ENCODE measurements around the gene PRG3. TPM values are rescaled to one million over a fixed set of nuclear protein-coding genes. Genes with fewer than 3 reads are reported as not detected.
A peak's percentile ranks its signal among the peaks of the same experiment; 100 is the strongest.

The PRG3 gene
- total and polyA plus RNA-seq, 2 of the 13 experiments (the other 11 are each of a cell fraction or from before 2014, with no cell fraction given) = not detected

- TF ChIP-seq, protein P1, sequence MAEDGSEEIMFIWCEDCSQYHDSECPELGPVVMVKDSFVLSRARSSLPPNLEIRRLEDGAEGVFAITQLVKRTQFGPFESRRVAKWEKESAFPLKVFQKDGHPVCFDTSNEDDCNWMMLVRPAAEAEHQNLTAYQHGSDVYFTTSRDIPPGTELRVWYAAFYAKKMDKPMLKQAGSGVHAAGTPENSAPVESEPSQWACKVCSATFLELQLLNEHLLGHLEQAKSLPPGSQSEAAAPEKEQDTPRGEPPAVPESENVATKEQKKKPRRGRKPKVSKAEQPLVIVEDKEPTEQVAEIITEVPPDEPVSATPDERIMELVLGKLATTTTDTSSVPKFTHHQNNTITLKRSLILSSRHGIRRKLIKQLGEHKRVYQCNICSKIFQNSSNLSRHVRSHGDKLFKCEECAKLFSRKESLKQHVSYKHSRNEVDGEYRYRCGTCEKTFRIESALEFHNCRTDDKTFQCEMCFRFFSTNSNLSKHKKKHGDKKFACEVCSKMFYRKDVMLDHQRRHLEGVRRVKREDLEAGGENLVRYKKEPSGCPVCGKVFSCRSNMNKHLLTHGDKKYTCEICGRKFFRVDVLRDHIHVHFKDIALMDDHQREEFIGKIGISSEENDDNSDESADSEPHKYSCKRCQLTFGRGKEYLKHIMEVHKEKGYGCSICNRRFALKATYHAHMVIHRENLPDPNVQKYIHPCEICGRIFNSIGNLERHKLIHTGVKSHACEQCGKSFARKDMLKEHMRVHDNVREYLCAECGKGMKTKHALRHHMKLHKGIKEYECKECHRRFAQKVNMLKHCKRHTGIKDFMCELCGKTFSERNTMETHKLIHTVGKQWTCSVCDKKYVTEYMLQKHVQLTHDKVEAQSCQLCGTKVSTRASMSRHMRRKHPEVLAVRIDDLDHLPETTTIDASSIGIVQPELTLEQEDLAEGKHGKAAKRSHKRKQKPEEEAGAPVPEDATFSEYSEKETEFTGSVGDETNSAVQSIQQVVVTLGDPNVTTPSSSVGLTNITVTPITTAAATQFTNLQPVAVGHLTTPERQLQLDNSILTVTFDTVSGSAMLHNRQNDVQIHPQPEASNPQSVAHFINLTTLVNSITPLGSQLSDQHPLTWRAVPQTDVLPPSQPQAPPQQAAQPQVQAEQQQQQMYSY (CRISPR knock-in tag; IDR thresholded peaks at IDR 0.05) = no peak
- no peak for TF ChIP-seq THAP9 (CRISPR knock-in tag; IDR thresholded peaks at IDR 0.05; ENCODE audit: borderline replicate concordance)
- TF ChIP-seq RELA (CRISPR knock-in tag; IDR thresholded peaks at IDR 0.05) = no peak
- TF ChIP-seq CREB1 (IDR thresholded peaks at IDR 0.05) = no peak
- TF ChIP-seq CREB1 (CRISPR knock-in tag; IDR thresholded peaks at IDR 0.05) = peak; percentile 49; the same call in 1 of the 2 replicates
- no peak for TF ChIP-seq ZNF382 (CRISPR knock-in tag; IDR thresholded peaks at IDR 0.05; ENCODE audit: borderline replicate concordance)
- TF ChIP-seq, protein P2, sequence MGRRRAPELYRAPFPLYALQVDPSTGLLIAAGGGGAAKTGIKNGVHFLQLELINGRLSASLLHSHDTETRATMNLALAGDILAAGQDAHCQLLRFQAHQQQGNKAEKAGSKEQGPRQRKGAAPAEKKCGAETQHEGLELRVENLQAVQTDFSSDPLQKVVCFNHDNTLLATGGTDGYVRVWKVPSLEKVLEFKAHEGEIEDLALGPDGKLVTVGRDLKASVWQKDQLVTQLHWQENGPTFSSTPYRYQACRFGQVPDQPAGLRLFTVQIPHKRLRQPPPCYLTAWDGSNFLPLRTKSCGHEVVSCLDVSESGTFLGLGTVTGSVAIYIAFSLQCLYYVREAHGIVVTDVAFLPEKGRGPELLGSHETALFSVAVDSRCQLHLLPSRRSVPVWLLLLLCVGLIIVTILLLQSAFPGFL (CRISPR knock-in tag; IDR thresholded peaks at IDR 0.05) = no peak
- TF ChIP-seq HOXA7 (CRISPR knock-in tag; IDR thresholded peaks at IDR 0.05) = no peak
- no peak for TF ChIP-seq SRSF9 (IDR thresholded peaks at IDR 0.05; ENCODE audit: borderline replicate concordance, insufficient read depth, low read depth, low read length, poor library complexity, severe bottlenecking)
- peak; percentile 64; the same call in 1 of the 2 replicates for TF ChIP-seq MIER2 (CRISPR knock-in tag; IDR thresholded peaks at IDR 0.05)
- TF ChIP-seq NFIB (CRISPR knock-in tag; IDR thresholded peaks at IDR 0.05; ENCODE audit: borderline replicate concordance) = no peak
- no peak for TF ChIP-seq ZNF790 (CRISPR knock-in tag; IDR thresholded peaks at IDR 0.05; ENCODE audit: borderline replicate concordance)
- peak; percentile 64; the same call in 1 of the 2 replicates for TF ChIP-seq ZSCAN9 (CRISPR knock-in tag; IDR thresholded peaks at IDR 0.05; ENCODE audit: borderline replicate concordance)
- no peak for TF ChIP-seq PRDM4 (CRISPR knock-in tag; IDR thresholded peaks at IDR 0.05; ENCODE audit: borderline replicate concordance)
- no peak for TF ChIP-seq KLF6 (CRISPR knock-in tag; IDR thresholded peaks at IDR 0.05)
- no peak for TF ChIP-seq MAF1 (CRISPR knock-in tag; IDR thresholded peaks at IDR 0.05; ENCODE audit: borderline replicate concordance)
- no peak for TF ChIP-seq ZNF75D (CRISPR knock-in tag; IDR thresholded peaks at IDR 0.05; ENCODE audit: borderline replicate concordance)
- peak; percentile 27; the same call in 1 of the 2 replicates for TF ChIP-seq ZMYM3 (CRISPR knock-in tag; IDR thresholded peaks at IDR 0.05)
- no peak for TF ChIP-seq CENPT (CRISPR knock-in tag; IDR thresholded peaks at IDR 0.05; ENCODE audit: low read depth)
- peak; percentile 87 for TF ChIP-seq DPF2 (CRISPR knock-in tag; IDR thresholded peaks at IDR 0.05; ENCODE audit: borderline replicate concordance, low read depth)
Observed at GRCh38 chr11:57399972-57400578, 19.1 kb upstream of the PRG3 start (continued).

Data from HepG2 (cell line).